ENCODE measurements around the gene CPLANE1.

GRCh38 chr5:37187465-37187977, 61.7 kb downstream of the CPLANE1 start:
- TF ChIP-seq CTCF (IDR thresholded peaks at IDR 0.05) (no peak), POLR2A (IDR thresholded peaks at IDR 0.05) (no peak), EP300 (IDR thresholded peaks at IDR 0.05) (no peak)

All from tibial nerve (tissue), 4 donors.